WI38 (cell line): ENCODE results near the gene GALNT13.

ENCODE experiments used
- H3K4me3 ChIP-seq: 2 replicates; pipeline ENCODE4 v1.5.1; 2011; ENCODE audit warnings: low read depth, mild to moderate bottlenecking, control low read depth, low read length
- CTCF ChIP-seq: IDR thresholded peaks from 2 replicates; pipeline ENCODE4 v1.5.1; 2012; ENCODE audit warnings: low read depth, mild to moderate bottlenecking, control low read depth, low read length

Gene GALNT13

GRCh38 chr2:154495455-154495868 lies 623.7 kb downstream of the GALNT13 start:
- TF ChIP-seq CTCF, result no peak
- no peak overlapping the region for H3K4me3 ChIP-seq

DNA sequence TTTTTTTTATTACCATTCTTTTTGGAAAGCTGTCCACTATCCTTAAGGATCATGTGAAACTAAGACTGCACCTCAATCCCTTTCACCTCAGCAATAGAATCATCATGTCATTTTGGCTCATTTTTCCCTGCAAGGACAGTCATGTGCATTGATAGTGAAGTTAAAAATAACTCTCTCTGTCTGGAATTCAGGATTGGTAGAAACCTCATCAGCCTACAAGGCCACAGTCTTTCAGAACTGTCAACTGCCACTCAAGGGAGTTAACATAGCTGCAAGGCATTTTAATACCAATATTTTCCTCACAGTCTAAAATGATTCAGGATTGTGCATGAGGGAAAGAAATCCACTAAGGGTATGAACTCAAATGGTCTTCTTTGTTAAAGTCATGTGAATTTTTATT lies 625.3 kb downstream of the GALNT13 start:
- H3K4me3 ChIP-seq, result no peak overlapping the region
- no peak for TF ChIP-seq CTCF
